ENCODE data around the gene TGFBR2.

Gene TGFBR2

DNA sequence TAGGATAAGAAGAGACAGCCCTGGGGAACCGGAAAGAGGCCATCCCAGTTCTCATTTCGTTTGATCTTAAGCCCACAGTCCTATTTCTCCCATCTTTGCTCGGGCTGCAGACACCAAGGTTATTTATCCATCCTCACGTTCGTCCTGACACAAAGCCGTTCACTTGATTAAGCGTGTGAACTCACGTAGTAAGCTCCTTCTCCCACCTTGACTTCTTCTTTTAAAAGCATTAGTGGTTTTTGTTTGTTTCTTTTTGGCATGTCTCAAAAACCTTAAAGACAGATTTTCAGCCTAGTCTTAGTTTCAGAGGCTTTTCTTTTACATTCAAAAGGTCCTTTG, 70.9 kb downstream of the TGFBR2 start:
- TF ChIP-seq, protein P1, sequence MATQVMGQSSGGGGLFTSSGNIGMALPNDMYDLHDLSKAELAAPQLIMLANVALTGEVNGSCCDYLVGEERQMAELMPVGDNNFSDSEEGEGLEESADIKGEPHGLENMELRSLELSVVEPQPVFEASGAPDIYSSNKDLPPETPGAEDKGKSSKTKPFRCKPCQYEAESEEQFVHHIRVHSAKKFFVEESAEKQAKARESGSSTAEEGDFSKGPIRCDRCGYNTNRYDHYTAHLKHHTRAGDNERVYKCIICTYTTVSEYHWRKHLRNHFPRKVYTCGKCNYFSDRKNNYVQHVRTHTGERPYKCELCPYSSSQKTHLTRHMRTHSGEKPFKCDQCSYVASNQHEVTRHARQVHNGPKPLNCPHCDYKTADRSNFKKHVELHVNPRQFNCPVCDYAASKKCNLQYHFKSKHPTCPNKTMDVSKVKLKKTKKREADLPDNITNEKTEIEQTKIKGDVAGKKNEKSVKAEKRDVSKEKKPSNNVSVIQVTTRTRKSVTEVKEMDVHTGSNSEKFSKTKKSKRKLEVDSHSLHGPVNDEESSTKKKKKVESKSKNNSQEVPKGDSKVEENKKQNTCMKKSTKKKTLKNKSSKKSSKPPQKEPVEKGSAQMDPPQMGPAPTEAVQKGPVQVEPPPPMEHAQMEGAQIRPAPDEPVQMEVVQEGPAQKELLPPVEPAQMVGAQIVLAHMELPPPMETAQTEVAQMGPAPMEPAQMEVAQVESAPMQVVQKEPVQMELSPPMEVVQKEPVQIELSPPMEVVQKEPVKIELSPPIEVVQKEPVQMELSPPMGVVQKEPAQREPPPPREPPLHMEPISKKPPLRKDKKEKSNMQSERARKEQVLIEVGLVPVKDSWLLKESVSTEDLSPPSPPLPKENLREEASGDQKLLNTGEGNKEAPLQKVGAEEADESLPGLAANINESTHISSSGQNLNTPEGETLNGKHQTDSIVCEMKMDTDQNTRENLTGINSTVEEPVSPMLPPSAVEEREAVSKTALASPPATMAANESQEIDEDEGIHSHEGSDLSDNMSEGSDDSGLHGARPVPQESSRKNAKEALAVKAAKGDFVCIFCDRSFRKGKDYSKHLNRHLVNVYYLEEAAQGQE (IDR thresholded peaks at IDR 0.05; ENCODE audit: low read depth) = no peak
- TF ChIP-seq, protein P2, sequence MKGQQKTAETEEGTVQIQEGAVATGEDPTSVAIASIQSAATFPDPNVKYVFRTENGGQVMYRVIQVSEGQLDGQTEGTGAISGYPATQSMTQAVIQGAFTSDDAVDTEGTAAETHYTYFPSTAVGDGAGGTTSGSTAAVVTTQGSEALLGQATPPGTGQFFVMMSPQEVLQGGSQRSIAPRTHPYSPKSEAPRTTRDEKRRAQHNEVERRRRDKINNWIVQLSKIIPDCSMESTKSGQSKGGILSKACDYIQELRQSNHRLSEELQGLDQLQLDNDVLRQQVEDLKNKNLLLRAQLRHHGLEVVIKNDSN (IDR thresholded peaks at IDR 0.05) = no peak

DNA sequence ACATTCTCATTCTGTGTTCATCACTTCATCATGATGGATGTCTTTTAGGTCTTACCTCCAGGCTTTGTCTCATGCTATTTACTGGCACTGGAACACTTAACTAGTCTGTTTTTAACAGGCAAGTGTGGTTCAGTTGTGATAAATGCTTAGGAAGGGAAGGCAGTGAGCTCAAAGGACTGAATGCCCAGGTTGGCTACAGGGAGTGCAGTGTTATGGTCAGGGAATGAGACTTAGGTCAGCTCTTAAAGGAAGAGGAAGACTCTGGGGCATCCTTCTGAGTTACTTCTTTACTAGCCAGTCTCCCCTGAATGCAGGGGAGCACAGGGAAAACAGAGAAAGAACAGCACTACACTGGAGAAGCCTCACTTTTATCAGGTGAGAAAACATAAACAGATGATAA, 72.6 kb downstream of the TGFBR2 start:
- TF ChIP-seq, protein P1 (IDR thresholded peaks at IDR 0.05; ENCODE audit: low read depth) = no peak
- TF ChIP-seq TEAD4 (IDR thresholded peaks at IDR 0.05) (no peak), TCF12 (IDR thresholded peaks at IDR 0.05; ENCODE audit: low read depth) (no peak), ZBTB7A (IDR thresholded peaks at IDR 0.05; ENCODE audit: low read depth) (no peak), EGR1 (IDR thresholded peaks at IDR 0.05) (no peak), EP300 (IDR thresholded peaks at IDR 0.05; ENCODE audit: borderline replicate concordance) (no peak), CEBPB (IDR thresholded peaks at IDR 0.05) (no peak), RAD21 (IDR thresholded peaks at IDR 0.05; ENCODE audit: low read depth) (no peak), NFIC (IDR thresholded peaks at IDR 0.05) (no peak), CREB1 (IDR thresholded peaks at IDR 0.05; ENCODE audit: low read depth) (no peak), FOXM1 (IDR thresholded peaks at IDR 0.05; ENCODE audit: borderline replicate concordance, low read depth) (no peak), TAF1 (IDR thresholded peaks at IDR 0.05; ENCODE audit: low read depth) (no peak)
- TF ChIP-seq, protein P2 (IDR thresholded peaks at IDR 0.05) = no peak
- TF ChIP-seq, protein P3, sequence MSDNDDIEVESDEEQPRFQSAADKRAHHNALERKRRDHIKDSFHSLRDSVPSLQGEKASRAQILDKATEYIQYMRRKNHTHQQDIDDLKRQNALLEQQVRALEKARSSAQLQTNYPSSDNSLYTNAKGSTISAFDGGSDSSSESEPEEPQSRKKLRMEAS (IDR thresholded peaks at IDR 0.05) = no peak

DNA sequence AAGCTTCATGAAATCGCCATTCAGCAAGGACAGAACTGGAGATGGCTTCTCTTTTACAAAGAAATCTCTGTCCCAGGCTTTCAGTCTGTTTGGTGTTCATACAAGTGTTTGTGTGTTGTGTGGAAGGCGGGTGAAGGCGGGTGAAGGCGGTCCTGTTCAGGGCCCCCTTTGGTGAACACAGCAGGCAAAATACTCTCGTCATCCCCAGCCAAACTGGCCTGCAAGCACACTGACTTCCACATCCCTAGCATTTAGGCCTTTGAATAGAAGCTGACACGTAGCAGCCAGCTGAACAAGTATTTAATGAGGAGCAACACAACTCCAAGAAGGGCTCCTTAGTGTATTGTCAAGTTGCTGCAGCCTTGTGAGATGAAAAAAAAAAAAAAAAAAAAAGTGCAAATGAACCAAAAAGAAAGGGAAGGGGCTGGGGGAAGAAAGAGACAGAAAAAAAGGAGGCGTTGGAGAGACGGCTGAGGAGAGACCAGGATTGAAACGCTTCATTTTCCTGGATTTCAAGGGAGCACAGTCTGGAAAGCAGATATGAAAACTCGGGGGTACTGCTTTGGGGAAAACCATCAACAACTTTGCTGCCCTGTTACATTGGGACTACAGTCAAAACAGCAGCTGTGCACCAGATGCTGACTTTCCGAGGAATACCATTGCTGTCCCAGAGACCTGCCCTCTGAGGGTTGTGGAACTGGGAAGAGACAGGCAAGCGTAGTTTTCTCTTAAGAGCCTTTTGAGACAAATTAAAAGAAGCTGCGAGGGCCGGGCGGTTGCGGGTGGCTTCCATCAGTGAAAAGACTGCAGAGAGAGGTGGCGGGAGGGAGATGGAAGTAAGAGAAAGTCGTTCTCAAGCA, 74.6 kb downstream of the TGFBR2 start:
- TF ChIP-seq ZBTB7A (IDR thresholded peaks at IDR 0.05; ENCODE audit: low read depth) (no peak), RAD21 (IDR thresholded peaks at IDR 0.05; ENCODE audit: low read depth) (no peak), EGR1 (IDR thresholded peaks at IDR 0.05) (no peak)

DNA sequence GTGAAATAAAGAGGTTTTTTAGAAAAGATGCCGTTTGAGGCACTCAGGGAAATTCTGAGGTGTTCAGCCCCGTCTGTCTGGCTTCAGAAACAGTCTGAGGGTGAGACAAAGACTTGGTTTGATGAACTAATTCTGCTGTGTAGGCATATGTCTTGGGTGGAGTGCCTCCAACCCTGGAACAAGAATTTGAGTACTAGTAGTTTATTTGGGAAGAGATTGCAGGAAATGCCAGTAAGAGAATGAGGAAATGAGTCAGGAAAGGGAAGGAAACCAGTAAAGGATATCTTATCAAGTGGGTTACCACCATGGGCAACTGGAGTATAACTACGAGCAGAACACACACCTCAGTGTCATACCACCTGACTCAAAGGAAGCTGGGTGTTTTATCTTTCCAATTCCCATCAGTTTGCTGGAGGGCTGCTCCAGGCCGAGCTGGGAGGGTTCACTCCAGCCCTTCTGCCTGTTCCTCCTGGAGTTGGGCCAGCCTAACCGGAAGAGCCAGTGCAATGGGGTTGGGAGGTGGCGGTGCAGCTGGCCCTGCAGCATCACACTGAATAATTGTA, 75.3 kb downstream of the TGFBR2 start:
- no peak for TF ChIP-seq NFIC (IDR thresholded peaks at IDR 0.05)
- TF ChIP-seq, protein P1 (IDR thresholded peaks at IDR 0.05; ENCODE audit: low read depth) = no peak
- TF ChIP-seq CREB1 (IDR thresholded peaks at IDR 0.05; ENCODE audit: low read depth) = no peak
- no peak for TF ChIP-seq TCF12 (IDR thresholded peaks at IDR 0.05; ENCODE audit: low read depth)
- no peak for TF ChIP-seq EP300 (IDR thresholded peaks at IDR 0.05; ENCODE audit: borderline replicate concordance)
- TF ChIP-seq, protein P3 (IDR thresholded peaks at IDR 0.05) = no peak
